Measurements from ENCODE around the gene TULP1.

GRCh38 chr6:35493307-35493983 is 19.3 kb downstream of the TULP1 start:
- TF ChIP-seq EZH2 (IDR thresholded peaks at IDR 0.05; ENCODE audit: insufficient read depth, low read length) (no peak), CTCF (IDR thresholded peaks at IDR 0.05; ENCODE audit: insufficient read depth, low read depth, low read length) (no peak)

All from astrocyte (in vitro differentiated cells and primary cell).